Right lobe of liver (tissue), 4 donors: ENCODE results near the gene ROBO2.

Experiments used
- CTCF ChIP-seq, 4 donors: fragments of 200-600 bp in 3 of 4; fragments of 450-650 bp in 1 of 4; IDR thresholded peaks; one replicate each; pipeline versions ENCODE4 v1.5.1 to v1.8.0; 2016 to 2022; ENCODE audit warnings: antibody characterized with exemption in 4 of 4, mild to moderate bottlenecking in 2 of 4
- POLR2A ChIP-seq: fragments of 450-650 bp; IDR thresholded peaks from one replicate; pipeline ENCODE4 v1.6.1; 2017; ENCODE audit warnings: antibody characterized with exemption, mild to moderate bottlenecking
- donor health status: DM: no; HTN: no; CAD: no.
- donor health status: DM: no; HTN: no; CAD: no.
- donor health status: DM: no; HTN: yes; CAD: no.

- TF ChIP-seq CTCF (IDR thresholded peaks at IDR 0.05) = no peak
- no peak for TF ChIP-seq POLR2A
Observed at GRCh38 chr3:77459926-77460325, 420.0 kb downstream of the ROBO2 start.
